Prostate gland (tissue), 2 donors: ENCODE measurements around the gene HDHD3.

Source experiments
- CTCF ChIP-seq, 4 experiments: fragments of 200-600 bp in 2 of 4; fragments of 450-650 bp in 2 of 4; sonication (generic) in 2 of 4; IDR thresholded peaks; 1 replicate in 3 of 4; 2 replicates in 1 of 4; pipeline ENCODE4 v1.5.1; 2016 to 2019; ENCODE audit warnings: antibody characterized with exemption in 4 of 4, mild to moderate bottlenecking in 2 of 4, moderate library complexity in 2 of 4
- POLR2A ChIP-seq: fragments of 450-650 bp; IDR thresholded peaks from one replicate; pipeline ENCODE4 v1.6.1; 2016; ENCODE audit warnings: antibody characterized with exemption, mild to moderate bottlenecking

DNA sequence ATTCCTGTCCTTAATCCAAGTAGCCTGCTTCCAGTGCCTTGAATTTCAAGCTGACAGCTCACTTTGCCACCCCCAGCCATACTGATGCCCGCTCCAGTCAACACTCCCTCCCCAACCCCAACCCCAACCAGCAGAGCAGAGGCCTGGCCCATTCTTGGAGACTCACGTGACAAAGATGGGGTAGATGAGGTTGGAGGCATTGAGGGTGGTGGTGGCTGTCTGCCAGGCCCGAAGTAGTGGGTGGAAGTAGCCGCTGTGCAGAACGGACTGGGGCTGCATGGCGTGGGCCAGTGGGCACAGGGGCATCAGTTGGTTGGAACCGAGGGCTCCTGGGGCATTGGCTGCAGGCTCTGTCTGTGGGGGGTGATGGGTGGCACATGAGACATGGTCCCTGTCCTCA, 16.5 kb upstream of the HDHD3 start:
- TF ChIP-seq CTCF (IDR thresholded peaks at IDR 0.05), result no peak
- no peak for TF ChIP-seq POLR2A
